Eye (tissue), 1 donor: ENCODE measurements around the gene ERO1B.

Source experiments
- DNase-seq: peaks from one replicate; pipeline ENCODE4 v3.0.0-alpha.2; 2015

Gene ERO1B

DNA sequence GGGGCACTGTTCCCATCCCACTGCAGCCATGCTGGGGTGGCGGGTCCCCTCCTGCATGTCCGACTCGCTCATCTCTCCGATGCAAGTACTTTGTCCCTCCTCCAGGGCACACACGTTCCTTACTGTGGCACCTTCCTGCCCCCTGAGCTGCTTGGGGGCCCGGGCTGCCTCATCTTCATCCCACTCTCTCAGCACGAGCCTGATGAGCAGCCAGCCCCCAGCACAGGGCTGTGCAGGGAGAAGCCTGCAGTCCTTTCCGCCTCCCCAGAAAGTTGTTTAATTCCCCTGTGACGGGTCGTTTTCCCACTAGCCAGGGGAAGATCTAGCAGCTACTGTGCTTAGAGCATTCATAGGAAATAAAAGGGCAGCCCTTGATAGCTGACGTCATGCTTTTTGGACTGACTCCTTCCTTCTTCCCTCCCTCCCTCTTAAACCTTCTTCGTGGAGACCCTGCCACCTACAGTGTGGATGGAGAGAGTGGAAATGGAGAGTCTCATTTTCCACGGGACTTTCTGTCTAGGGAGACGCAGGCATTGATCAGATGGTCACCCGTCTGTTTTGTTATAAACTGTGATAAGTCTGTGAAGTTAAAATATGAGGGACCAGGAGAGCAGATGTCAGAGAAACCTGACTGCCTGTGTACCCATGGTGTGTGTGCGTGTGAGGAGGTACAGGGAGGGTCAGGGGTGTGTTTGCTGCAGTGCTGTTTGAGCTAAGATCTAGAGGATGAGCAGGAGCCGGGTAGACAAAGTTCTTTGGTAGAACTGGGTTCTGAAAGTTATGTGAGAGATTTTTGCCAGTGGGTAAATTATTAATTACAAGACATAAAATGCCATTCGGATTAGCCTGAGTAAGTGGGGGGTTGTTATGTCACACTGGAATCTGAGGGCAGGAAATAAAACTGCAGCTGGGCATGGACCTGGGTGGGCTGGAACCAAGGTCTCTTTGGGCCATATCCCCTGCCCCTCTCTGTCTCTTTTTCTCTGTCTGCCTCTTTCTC, 105.1 kb downstream of the ERO1B start:
- DNase-seq = no peak

GRCh38 chr1:236175642-236176336, 106.0 kb downstream of the ERO1B start:
- no peak for DNase-seq

DNA sequence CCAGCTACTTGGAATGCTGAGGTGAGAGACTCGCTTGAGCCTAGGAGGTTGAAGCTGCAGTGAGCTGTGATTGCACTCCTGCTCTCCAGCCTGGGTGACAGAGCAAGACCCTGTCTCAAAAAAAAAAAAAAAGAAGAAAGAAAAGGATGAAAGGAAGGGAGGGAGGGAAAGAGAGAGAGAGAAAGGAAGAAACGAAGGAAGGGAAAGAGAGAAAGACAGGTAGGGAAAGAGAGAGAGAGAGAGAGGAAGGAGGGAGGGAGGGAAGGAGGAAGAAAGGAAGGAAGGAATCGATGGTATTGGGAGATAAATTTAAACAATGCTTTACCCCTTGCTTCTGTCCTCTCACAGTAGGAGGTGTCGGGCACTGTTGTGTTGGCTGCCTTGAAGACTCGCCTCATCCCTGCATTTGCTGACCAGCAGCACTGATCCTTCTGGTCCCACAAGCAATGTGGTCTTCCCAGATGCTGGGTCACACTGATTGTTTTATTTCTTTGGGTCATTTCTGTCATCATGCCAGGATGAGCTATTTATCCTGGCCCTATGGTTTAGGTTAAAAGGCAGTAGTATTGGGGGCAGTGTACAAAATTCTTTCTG, 108.5 kb downstream of the ERO1B start:
- no peak for DNase-seq

DNA sequence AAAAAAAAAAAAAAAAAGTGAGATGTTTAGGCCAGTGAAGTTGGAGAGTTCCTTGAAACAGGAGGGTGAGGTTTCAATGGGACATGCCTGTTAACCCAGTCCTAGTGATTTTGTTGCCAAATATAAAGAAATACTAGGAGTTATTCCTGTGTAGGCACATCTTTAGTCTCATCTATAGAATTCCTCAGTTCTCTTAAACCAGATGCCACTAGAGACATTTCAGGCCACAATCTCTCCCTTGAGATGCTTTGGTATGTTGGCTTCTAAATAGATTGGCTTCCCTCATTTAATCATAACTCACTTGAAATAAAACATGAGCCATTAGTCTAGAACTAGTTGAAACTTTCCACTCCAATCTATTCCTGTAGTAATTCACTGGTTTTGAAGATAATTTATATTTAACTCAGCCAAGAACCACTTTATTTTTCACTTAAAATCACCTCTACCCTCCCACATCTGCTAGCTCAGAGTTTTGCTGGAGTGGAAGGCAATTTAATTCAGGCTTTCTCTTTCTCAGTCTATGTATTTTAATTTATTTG, 109.6 kb downstream of the ERO1B start:
- no peak for DNase-seq

GRCh38 chr1:236168716-236169429, 112.9 kb downstream of the ERO1B start:
- DNase-seq = no peak

DNA sequence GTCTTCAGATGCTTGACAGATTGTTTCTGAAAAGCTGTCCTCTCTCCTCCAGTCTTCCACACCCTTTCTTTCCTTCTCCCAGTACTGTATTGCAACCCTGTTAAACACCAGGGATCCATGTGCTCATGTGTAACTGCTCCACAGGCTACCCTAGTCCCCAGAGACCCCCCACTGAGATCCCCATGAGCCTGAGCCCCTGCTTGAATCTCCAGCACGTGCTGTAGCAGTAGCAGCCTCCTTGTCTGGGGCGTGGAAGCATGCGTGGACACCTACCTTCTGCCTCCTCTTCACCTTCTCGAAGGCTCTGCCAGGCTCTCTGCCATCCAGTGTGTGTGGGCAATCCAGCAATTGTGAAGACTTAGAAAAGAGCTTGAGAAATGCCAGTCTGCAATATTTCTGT, 114.2 kb downstream of the ERO1B start:
- no peak for DNase-seq

- no peak for DNase-seq
These were observed 114.6 kb downstream of the ERO1B start for GRCh38 chr1:236167154-236167553.

- DNase-seq = no peak
These were observed 115.7 kb downstream of the ERO1B start for GRCh38 chr1:236166041-236166440.
